ENCODE data around the gene ZC2HC1B. TPM values are rescaled to one million over a fixed set of nuclear protein-coding genes. Genes with fewer than 3 reads are reported as not detected.

Gene ZC2HC1B
- total and polyA plus RNA-seq, 2 of the 8 experiments (the other 6 are each of a cell fraction or from before 2014, with no cell fraction given), result not detected

DNA sequence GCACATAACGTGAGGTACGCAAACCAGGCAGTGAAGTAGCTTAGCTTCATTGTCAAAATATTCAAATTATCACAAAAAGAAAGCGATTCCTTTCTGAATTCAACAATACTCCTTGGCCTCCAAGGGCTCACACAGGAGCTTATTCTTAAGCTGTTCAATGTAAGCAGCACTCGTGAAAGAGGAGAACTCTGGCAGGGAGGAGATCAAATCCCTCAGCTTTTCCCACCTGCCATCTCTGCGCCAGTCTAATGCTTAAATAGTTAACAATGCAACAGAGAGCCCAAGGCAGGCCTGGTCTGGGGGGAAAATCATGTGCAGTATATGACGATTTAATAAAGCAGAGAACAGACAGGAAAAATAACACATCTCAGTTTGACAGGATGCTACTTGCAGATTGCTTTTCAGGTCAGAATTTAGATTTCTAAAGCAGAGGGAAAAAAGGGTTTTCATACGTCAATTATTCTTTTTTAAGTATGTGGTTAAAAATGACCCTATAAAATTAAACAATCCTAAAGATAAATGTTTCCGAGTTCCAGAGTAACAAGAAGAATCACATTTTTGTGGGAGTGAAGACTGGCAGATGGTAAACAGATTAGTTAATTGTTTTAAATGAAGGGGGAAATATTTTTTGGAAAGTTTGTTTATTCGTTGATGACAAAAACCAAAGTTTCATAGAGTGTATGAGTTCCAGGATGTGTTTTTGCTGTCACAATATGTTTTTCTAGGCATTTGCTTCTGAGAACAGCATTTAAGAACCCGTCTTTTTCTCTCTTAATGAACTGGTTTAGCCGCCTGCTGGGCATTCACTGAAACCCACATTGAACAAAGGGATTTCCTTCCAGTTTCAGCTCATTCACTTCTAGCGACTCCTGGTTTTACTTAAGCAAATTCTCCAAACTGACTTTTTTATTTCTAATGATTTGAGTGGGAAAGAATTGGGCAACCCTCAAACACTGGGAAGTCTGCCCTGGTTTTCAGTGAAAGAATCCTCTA, 97.9 kb downstream of the ZC2HC1B start (continued):
- TF ChIP-seq TCF12 (IDR thresholded peaks at IDR 0.05; ENCODE audit: low read depth, low read length) (0 out of 2 replicates have a peak, but pooled peaks have one; percentile 56), TAF1 (IDR thresholded peaks at IDR 0.05; ENCODE audit: low read depth, low read length) (no peak), CHD2 (IDR thresholded peaks at IDR 0.05; ENCODE audit: low read length) (no peak), TBP (IDR thresholded peaks at IDR 0.05; ENCODE audit: low read depth, low read length) (no peak), SIX5 (IDR thresholded peaks at IDR 0.05; ENCODE audit: low read depth, low read length) (no peak), FOSL1 (IDR thresholded peaks at IDR 0.05; ENCODE audit: insufficient read depth, low read depth, low read length) (no peak), ZNF274 (IDR thresholded peaks at IDR 0.05; ENCODE audit: borderline replicate concordance, extremely low read depth, low read length) (no peak), SP2 (IDR thresholded peaks at IDR 0.05; ENCODE audit: low read length) (no peak), HDAC6 (IDR thresholded peaks at IDR 0.05; ENCODE audit: low read depth, low read length) (no peak), ASH2L (IDR thresholded peaks at IDR 0.05; ENCODE audit: low read length) (no peak), CTBP2 (IDR thresholded peaks at IDR 0.05; ENCODE audit: borderline replicate concordance, insufficient read depth, insufficient read length, low read length) (no peak), SRF (IDR thresholded peaks at IDR 0.05; ENCODE audit: low read depth, low read length) (no peak), YY1 (IDR thresholded peaks at IDR 0.05; ENCODE audit: low read depth, low read length) (no peak), CHD1 (IDR thresholded peaks at IDR 0.05; ENCODE audit: low read depth, low read length) (no peak), BCL11A (IDR thresholded peaks at IDR 0.05; ENCODE audit: low read depth in 2 of 2, low read length in 2 of 2) (no peak), POLR2AphosphoS5 (IDR thresholded peaks at IDR 0.05; ENCODE audit: low read depth, low read length) (no peak)
- TF ChIP-seq, protein P1, sequence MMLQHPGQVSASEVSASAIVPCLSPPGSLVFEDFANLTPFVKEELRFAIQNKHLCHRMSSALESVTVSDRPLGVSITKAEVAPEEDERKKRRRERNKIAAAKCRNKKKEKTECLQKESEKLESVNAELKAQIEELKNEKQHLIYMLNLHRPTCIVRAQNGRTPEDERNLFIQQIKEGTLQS (IDR thresholded peaks at IDR 0.05; ENCODE audit: insufficient read depth, low read depth, low read length), result no peak
- TF ChIP-seq, protein P2, sequence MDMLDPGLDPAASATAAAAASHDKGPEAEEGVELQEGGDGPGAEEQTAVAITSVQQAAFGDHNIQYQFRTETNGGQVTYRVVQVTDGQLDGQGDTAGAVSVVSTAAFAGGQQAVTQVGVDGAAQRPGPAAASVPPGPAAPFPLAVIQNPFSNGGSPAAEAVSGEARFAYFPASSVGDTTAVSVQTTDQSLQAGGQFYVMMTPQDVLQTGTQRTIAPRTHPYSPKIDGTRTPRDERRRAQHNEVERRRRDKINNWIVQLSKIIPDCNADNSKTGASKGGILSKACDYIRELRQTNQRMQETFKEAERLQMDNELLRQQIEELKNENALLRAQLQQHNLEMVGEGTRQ (IDR thresholded peaks at IDR 0.05; ENCODE audit: low read length), result no peak
